HepG2 (cell line): ENCODE measurements around the gene KANSL1. TPM values are rescaled to one million over a fixed set of nuclear protein-coding genes. Genes with fewer than 3 reads are reported as not detected.

ENCODE experiments used
- ATF6 ChIP-seq: sonication (generic); formaldehyde crosslinking; conservative IDR thresholded peaks from 2 replicates; pipeline ENCODE4 v1.4.0; 2020; ENCODE audit warnings: missing genetic modification reagents
- BRCA1 ChIP-seq: sonication (generic); formaldehyde crosslinking; IDR thresholded peaks from 2 replicates; pipeline ENCODE4 v1.4.0; 2020; ENCODE audit warnings: missing genetic modification reagents
- CHD4 ChIP-seq: fragments of 200-600 bp; sonication (generic); IDR thresholded peaks from 2 replicates; pipeline ENCODE4 v1.7.0; 2017; ENCODE audit warnings: mild to moderate bottlenecking, low read length, borderline replicate concordance
- DMTF1 ChIP-seq: sonication (generic); formaldehyde crosslinking; IDR thresholded peaks from 2 replicates; pipeline ENCODE4 v1.4.0; 2020; ENCODE audit warnings: mild to moderate bottlenecking, missing genetic modification reagents
- FOXJ3 ChIP-seq: sonication (generic); formaldehyde crosslinking; IDR thresholded peaks from 2 replicates; pipeline ENCODE4 v1.4.0; 2020; ENCODE audit warnings: missing genetic modification reagents, mild to moderate bottlenecking, borderline replicate concordance
- IRF2 ChIP-seq: IDR thresholded peaks from 2 replicates; pipeline ENCODE4 v1.6.1; 2018; ENCODE audit warnings: missing genetic modification reagents, missing compliant biosample characterization
- KDM1A ChIP-seq: IDR thresholded peaks from 2 replicates; pipeline ENCODE4 v1.6.1; 2016; ENCODE audit warnings: missing compliant biosample characterization
- MEIS2 ChIP-seq: sonication (generic); formaldehyde crosslinking; IDR thresholded peaks from 2 replicates; pipeline ENCODE4 v1.9.0; 2021; ENCODE audit warnings: mild to moderate bottlenecking, missing genetic modification reagents
- NCOA1 ChIP-seq: sonication (generic); formaldehyde crosslinking; IDR thresholded peaks from 2 replicates; pipeline ENCODE4 v1.9.0; 2021; ENCODE audit warnings: missing genetic modification reagents
- PLSCR1 ChIP-seq: sonication (generic); formaldehyde crosslinking; IDR thresholded peaks from 2 replicates; pipeline ENCODE4 v1.5.0; 2020; ENCODE audit warnings: missing genetic modification reagents, mild to moderate bottlenecking, borderline replicate concordance
- REXO4 ChIP-seq: sonication (generic); formaldehyde crosslinking; IDR thresholded peaks from 2 replicates; pipeline ENCODE4 v1.8.0; 2022; ENCODE audit warnings: missing genetic modification reagents, mild to moderate bottlenecking, borderline replicate concordance
- RNF2 ChIP-seq: fragments of 450-650 bp; conservative IDR thresholded peaks from 2 replicates; pipeline ENCODE4 v1.6.1; 2016; ENCODE audit warnings: low read depth
- RNF219 ChIP-seq: sonication (generic); formaldehyde crosslinking; IDR thresholded peaks from 2 replicates; pipeline ENCODE4 v1.5.0; 2020; ENCODE audit warnings: mild to moderate bottlenecking, missing genetic modification reagents
- RXRB ChIP-seq: IDR thresholded peaks from 2 replicates; pipeline ENCODE4 v1.6.1; 2016; ENCODE audit warnings: borderline replicate concordance, missing genetic modification reagents, missing compliant biosample characterization
- SNAPC5 ChIP-seq: sonication (generic); formaldehyde crosslinking; IDR thresholded peaks from 2 replicates; pipeline ENCODE4 v1.8.1; 2023; ENCODE audit warnings: mild to moderate bottlenecking, missing genetic modification reagents, borderline replicate concordance
- ZKSCAN8 ChIP-seq: IDR thresholded peaks from 2 replicates; pipeline ENCODE4 v1.6.1; 2016; ENCODE audit warnings: borderline replicate concordance, missing genetic modification reagents, missing compliant biosample characterization
- ZMAT3 ChIP-seq: sonication (generic); formaldehyde crosslinking; conservative IDR thresholded peaks from 2 replicates; pipeline ENCODE4 v1.7.0; 2021; ENCODE audit warnings: missing genetic modification reagents
- ZNF180 ChIP-seq: sonication (generic); formaldehyde crosslinking; IDR thresholded peaks from 2 replicates; pipeline ENCODE4 v1.4.0; 2020; ENCODE audit warnings: low read depth, missing genetic modification reagents, borderline replicate concordance
- ZNF264 ChIP-seq: sonication (generic); formaldehyde crosslinking; IDR thresholded peaks from 2 replicates; pipeline ENCODE4 v1.4.0; 2020; ENCODE audit warnings: missing genetic modification reagents
- ZNF44 ChIP-seq: sonication (generic); formaldehyde crosslinking; IDR thresholded peaks from 2 replicates; pipeline ENCODE4 v1.5.1; 2020; ENCODE audit warnings: mild to moderate bottlenecking, missing genetic modification reagents
- ZNF740 ChIP-seq: sonication (generic); formaldehyde crosslinking; IDR thresholded peaks from 2 replicates; pipeline ENCODE4 v1.4.0; 2020; ENCODE audit warnings: missing genetic modification reagents
- ZNF781 ChIP-seq: sonication (generic); formaldehyde crosslinking; IDR thresholded peaks from 2 replicates; pipeline ENCODE4 v1.5.1; 2020; ENCODE audit warnings: borderline replicate concordance, mild to moderate bottlenecking, missing genetic modification reagents; ENCODE audit errors: not compliant biosample characterization
- polyA plus RNA-seq, 8 experiments: library from polyadenylated mRNA; depleted of rRNA in 3 of 8; stranded (reverse) in 7 of 8; unstranded in 1 of 8; fragments of >200 nt; fragmentation: Illumina TruSeq in 4 of 8; extraction: Trizol in 4 of 8; gene quantifications; 2 replicates each; pipeline versions ENCODE4 v1.2.1 to v1.2.3, GENCODE V29; 2011 to 2016; ENCODE audit warnings: low read depth in 4 of 8, missing spikeins in 1 of 8, mixed read lengths in 1 of 8; ENCODE audit not compliant: insufficient read depth in 1 of 8
- total RNA-seq, 5 experiments: library from RNA; depleted of rRNA; stranded (reverse); fragments of >200 nt; fragmentation: Illumina TruSeq; extraction: Trizol; gene quantifications; 2 replicates each; pipeline ENCODE4 v1.2.3, GENCODE V29; 2016; ENCODE audit warnings: low read depth in 1 of 5

The KANSL1 gene
- total and polyA plus RNA-seq, 2 of the 13 experiments (the other 11 are each of a cell fraction or from before 2014, with no cell fraction given): 24.0 to 59.6 TPM

- TF ChIP-seq FOXJ3 (no peak), ATF6 (CRISPR knock-in tag) (no peak), IRF2 (CRISPR knock-in tag) (no peak), ZMAT3 (CRISPR knock-in tag) (no peak), PLSCR1 (no peak), ZNF180 (no peak), RXRB (no peak), REXO4 (CRISPR knock-in tag) (no peak), RNF219 (no peak), ZNF264 (CRISPR knock-in tag) (no peak), ZNF740 (no peak), SNAPC5 (CRISPR knock-in tag) (no peak), ZKSCAN8 (CRISPR knock-in tag) (no peak), KDM1A (CRISPR knock-in tag) (no peak), BRCA1 (CRISPR knock-in tag) (no peak), CHD4 (no peak), ZNF44 (CRISPR knock-in tag) (no peak), RNF2 (no peak), MEIS2 (CRISPR knock-in tag) (no peak), NCOA1 (CRISPR knock-in tag) (no peak), ZNF781 (CRISPR knock-in tag) (no peak), DMTF1 (0 out of 2 replicates have a peak, but pooled peaks have one; percentile 50)
These were observed 191.6 kb downstream of the KANSL1 start (continued) for GRCh38 chr17:46001390-46002310.
